Esophagus squamous epithelium (tissue), 4 donors: ENCODE results near the gene ALDH1L2.

Source experiments
- CTCF ChIP-seq, 6 experiments: fragments of 450-650 bp in 4 of 6; fragments of 200-600 bp in 2 of 6; sonication (generic) in 2 of 6; IDR thresholded peaks; one replicate each; pipeline ENCODE4 v1.5.1; 2016 to 2019; ENCODE audit warnings: antibody characterized with exemption in 6 of 6, mild to moderate bottlenecking in 4 of 6, moderate library complexity in 4 of 6
- POLR2A ChIP-seq, 4 donors: fragments of 450-650 bp; IDR thresholded peaks; one replicate each; pipeline ENCODE4 v1.6.1; 2017; ENCODE audit warnings: antibody characterized with exemption in 4 of 4, mild to moderate bottlenecking in 4 of 4, moderate library complexity in 3 of 4

- TF ChIP-seq POLR2A (IDR thresholded peaks at IDR 0.05) (no peak), CTCF (IDR thresholded peaks at IDR 0.05) (no peak)
Measured at GRCh38 chr12:105020241-105020962, 63.9 kb downstream of the ALDH1L2 start.
